Muscle of leg (tissue), 11 donors: ENCODE data around the gene TRAF7. TPM values are rescaled to one million over a fixed set of nuclear protein-coding genes. Genes with fewer than 3 reads are reported as not detected.

Experiments used
- DNase-seq: peaks from one replicate; pipeline ENCODE4 v3.0.0; 2013
- H3K27ac ChIP-seq: one replicate; pipeline ENCODE4 v1.5.1; 2013; ENCODE audit warnings: mild to moderate bottlenecking, low read length, control low read depth
- H3K27me3 ChIP-seq: one replicate; pipeline ENCODE4 v1.6.1; 2013; ENCODE audit warnings: low read length; ENCODE audit not compliant: control insufficient read depth, insufficient read depth
- H3K36me3 ChIP-seq: one replicate; pipeline ENCODE4 v1.6.1; 2013; ENCODE audit warnings: low read length; ENCODE audit not compliant: control insufficient read depth, insufficient read depth
- H3K4me1 ChIP-seq: one replicate; pipeline ENCODE4 v1.6.1; 2013; ENCODE audit warnings: low read length; ENCODE audit not compliant: control insufficient read depth, insufficient read depth
- H3K4me3 ChIP-seq: one replicate; pipeline ENCODE4 v1.5.1; 2013; ENCODE audit warnings: low read length, control low read depth
- H3K9me3 ChIP-seq: replicated peaks from 2 replicates; pipeline ENCODE4 v1.6.1; 2013; ENCODE audit warnings: low read depth, low read length; ENCODE audit not compliant: control insufficient read depth
- WGBS: methylation state at CpG from one replicate; pipeline ENCODE4 v1.1.5; 2013; ENCODE audit warnings: missing lambda C conversion rate; ENCODE audit not compliant: insufficient coverage; 5-methylcytosine and 5-hydroxymethylcytosine counted together
- polyA plus RNA-seq, 8 donors: library from polyadenylated mRNA; unstranded; fragments of 120-200 nt; gene quantifications; one replicate each; pipeline versions ENCODE4 v1.2.1 to v1.2.3, GENCODE V29; 2013; ENCODE audit warnings: inconsistent platforms in 1 of 8, low replicate concordance in 1 of 8; ENCODE audit not compliant: insufficient read length in 8 of 8, insufficient read depth in 1 of 8
- total RNA-seq: library from RNA; stranded (reverse); fragments of 120-200 nt; gene quantifications from one replicate; pipeline ENCODE4 v1.2.4, GENCODE V29; 2013

Gene TRAF7
- total and polyA plus RNA-seq, 9 donors: 29.0 to 52.6 (median 44.5) TPM

DNA sequence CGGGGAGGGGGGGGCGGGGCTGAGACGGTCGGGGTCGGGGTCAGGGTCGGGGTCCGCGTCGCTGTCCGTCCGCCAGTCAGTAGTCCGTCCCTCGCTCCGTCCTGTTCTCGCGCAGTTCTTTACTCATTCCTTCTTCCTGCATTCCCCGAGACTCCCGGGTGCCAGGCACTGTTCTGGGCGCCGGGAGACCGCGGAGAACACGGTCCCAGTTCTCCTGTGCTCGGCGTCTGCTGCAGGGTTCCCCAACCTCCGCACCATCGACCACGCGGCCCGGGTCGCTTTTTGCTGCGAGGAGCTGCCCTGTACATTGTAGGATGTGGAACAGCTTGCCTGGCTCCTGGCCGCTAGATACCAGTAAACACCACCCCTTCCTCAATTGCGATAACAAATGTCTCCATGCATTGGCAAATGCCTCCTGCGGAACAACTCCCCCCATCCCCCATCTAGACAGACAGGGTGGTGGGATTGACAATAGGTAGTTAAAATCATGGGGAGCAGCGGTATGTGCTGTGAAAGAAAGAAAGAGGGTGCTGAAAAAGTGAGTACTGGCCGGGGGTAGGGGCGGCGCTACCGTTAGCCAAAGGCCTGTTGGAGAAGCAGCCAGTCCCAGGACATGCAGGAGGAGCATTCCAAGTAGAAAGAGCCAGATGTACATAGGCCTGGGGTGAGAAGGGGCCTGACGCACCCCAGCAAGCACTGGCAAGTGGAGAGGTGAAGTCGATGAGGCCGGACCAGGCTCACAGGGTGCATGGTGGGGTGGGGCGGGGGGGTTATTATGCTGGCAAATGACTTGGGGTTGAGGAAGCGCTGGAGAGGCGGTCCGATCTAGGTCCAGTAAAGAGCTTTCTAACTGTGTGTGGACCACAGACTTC lies 631 bp downstream of the TRAF7 start:
- whole genome bisulfite sequencing: 4% methylated on average over 34 of the region's 47 CpGs
- peak; percentile 82 for DNase-seq
- Histone ChIP-seq H3K4me3 (peak overlapping the region; percentile 91), H3K9me3 (no peaks in the 10 kb centered on the region), H3K4me1 (peaks cover 86% of the 10 kb centered on the region), H3K36me3 (peaks cover 22% of the 10 kb centered on the region), H3K27ac (peak overlapping the region; percentile 95), H3K27me3 (no peaks in the 10 kb centered on the region)

DNA sequence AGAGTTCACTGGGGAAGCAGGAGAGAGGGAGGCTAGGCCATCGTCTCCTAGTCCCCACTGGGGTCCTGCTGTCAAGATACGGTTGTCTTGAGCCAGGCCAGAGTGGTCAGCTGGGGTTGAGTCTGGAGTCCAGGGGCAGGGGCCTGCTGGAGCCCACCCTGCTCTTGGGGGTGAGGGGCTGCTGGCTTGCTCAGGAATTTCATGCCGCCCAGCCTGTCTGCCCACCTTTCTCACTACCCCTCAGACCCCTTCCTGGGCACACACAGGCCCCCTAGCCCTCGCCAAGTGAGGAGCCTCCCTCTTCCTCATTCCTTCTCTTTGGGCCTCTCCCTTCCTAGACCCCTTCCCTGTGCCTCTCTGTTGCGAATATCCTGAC lies 1.3 kb downstream of the TRAF7 start:
- no peak for DNase-seq
- H3K4me1 ChIP-seq: peaks cover 86% of the 10 kb centered on the region

DNA sequence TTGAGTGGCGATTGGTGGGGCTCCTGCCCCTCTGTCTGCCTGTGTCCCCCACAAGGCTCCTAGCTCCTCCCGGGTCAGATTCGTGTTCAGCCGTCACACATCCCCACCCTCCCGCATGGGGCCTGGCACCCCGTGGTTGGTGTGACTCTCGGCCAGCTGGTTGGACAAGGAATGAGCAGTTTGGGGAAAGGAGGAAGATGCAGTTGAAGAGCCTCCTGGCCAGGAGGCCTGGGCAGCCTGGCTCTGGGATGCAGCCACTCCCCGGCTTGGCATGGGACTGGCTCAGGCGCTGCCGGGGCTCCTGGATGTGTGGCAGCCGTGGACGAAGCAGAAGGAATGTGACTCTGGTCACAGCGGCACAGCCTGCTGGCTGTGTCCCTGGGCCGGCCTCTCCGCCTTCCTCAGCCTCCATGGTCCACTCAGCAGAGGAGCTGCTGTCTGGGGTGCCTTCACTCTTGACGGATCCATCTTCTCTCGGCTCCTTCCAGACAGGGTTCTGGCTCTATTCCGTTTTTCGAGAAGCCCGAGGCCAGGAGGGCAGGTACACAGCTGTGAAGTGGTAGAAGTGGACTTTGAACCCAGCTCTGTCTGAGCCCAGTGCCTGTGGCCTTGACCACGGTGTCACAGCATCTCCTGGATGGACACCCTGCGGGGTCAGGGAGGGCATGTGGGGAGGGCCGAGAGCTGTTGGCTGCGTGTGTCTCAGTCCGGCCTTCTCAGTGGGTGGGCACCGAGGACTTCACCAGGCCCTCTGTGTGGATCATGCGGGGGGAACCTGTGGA lies 2.1 kb downstream of the TRAF7 start:
- peaks cover 12% of the 10 kb centered on the region for H3K36me3 ChIP-seq
- no peak overlapping the region for H3K4me3 ChIP-seq
- peaks cover 84% of the 10 kb centered on the region for H3K4me1 ChIP-seq
- H3K9me3 ChIP-seq: no peaks in the 10 kb centered on the region
- H3K27ac ChIP-seq: peak overlapping the region; percentile 95
- 89% methylated on average over 17 of the region's 27 CpGs for WGBS
- no peak for DNase-seq
- H3K27me3 ChIP-seq: no peaks in the 10 kb centered on the region

More for the DNA sequence above, 1.3 kb downstream of the TRAF7 start:
- H3K27me3 ChIP-seq: no peaks in the 10 kb centered on the region
- 48% methylated on average over 4 of the region's 5 CpGs for WGBS
- H3K9me3 ChIP-seq: no peaks in the 10 kb centered on the region
- H3K36me3 ChIP-seq: peaks cover 15% of the 10 kb centered on the region
- peak overlapping the region; percentile 95 for H3K27ac ChIP-seq
- peak overlapping the region; percentile 91 for H3K4me3 ChIP-seq

DNA sequence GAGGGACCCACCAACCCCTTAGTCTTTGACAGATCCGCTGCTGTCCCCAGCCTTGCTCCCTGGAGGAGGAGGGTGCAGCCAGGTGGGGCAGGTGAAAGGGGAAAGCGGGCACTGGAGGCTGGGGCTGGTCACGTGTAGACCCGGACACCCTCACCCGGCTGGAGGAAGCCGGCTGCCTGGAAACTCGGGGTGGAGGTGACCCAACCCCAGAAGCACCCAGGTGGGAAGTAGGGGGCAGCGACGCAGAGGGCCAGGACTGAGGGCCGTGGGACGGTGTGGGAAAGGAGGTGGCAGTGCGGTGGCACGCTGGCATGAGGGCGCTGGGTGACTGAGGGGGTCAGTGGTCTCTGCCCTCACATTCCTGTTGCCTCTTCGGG lies 2.7 kb downstream of the TRAF7 start:
- Histone ChIP-seq H3K4me3 (no peak overlapping the region), H3K9me3 (no peaks in the 10 kb centered on the region), H3K36me3 (peaks cover 8% of the 10 kb centered on the region), H3K27me3 (no peaks in the 10 kb centered on the region), H3K4me1 (peaks cover 84% of the 10 kb centered on the region), H3K27ac (peak overlapping the region; percentile 84)
- 79% methylated on average over 12 of the region's 15 CpGs for whole genome bisulfite sequencing
- DNase-seq: no peak

DNA sequence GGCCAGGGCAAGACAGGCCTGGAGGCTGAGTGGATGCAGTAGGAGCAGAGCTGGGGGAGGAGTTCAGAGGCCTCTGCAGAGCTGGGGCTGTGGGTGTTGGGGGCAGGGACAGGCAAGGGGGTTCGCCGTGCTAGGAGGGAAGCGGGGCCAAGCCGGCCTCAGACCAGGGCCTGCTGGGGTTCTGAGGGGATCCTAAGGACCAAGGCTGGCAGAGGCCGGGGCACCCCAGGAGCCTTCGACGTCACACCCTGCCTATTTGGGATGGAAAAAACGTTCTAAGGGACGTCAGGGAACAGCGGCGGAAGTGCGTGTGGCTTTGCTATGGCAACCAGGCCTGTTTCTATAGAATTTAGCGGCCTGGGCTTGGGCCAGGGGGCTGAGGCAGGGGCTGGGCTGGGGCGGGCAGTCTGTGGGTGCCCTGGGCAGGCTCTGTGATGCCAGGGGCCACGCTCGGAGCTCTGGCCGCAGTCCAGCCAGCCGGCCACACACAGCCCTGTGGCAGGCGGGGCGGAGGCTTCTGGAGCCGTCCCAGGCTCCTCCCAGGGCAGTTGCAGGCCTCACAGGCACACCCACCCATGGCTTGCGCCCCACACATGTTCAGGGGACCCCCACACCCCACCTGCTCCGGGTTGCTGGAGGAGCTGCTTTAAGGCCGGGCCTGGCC lies 3.7 kb downstream of the TRAF7 start:
- Histone ChIP-seq H3K9me3 (no peaks in the 10 kb centered on the region), H3K36me3 (peaks cover 7% of the 10 kb centered on the region), H3K27me3 (no peaks in the 10 kb centered on the region), H3K4me1 (peaks cover 78% of the 10 kb centered on the region), H3K27ac (peak overlapping the region; percentile 84), H3K4me3 (peak overlapping the region; percentile 19)
- peak; percentile 93 for DNase-seq
- WGBS: 25% methylated on average over 23 of the region's 24 CpGs

DNA sequence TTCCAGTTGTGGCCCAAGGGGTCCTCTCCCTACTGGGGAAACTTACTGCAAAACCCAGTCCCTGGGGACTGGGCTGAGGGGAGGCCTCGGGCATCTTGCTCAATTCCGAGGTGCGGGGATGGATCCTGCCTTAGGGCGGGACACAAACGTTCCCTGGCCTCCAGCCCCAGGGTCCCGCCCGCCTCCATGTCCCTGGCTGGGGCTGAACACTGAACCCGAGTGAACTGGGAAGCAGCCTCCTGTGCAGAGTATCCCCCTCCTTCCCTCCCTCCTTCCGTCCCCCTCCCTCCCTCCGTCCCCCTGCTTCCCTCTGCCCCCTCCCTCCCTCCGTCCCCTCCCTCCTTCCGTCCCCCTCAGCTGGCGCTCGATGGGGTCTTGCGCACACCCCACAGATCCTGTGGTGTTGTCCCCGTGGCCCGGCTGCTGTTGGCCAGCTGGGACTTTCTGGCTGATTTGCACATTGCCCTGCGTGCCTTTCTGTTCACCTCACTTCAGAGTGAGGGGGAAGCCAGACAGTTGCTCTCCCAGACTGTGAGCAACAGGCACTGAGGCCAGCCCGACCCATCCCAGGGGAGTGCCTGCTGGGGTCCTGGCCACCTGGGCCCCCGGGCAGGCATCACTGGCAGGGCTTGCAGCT lies 5.5 kb downstream of the TRAF7 start:
- Histone ChIP-seq H3K9me3 (no peaks in the 10 kb centered on the region), H3K4me3 (peak overlapping the region; percentile 3), H3K27me3 (no peaks in the 10 kb centered on the region), H3K27ac (peak overlapping the region; percentile 85), H3K36me3 (peaks cover 11% of the 10 kb centered on the region), H3K4me1 (peaks cover 72% of the 10 kb centered on the region)
- WGBS: 37% methylated on average over 16 of the region's 20 CpGs
- peak; percentile 76 for DNase-seq

DNA sequence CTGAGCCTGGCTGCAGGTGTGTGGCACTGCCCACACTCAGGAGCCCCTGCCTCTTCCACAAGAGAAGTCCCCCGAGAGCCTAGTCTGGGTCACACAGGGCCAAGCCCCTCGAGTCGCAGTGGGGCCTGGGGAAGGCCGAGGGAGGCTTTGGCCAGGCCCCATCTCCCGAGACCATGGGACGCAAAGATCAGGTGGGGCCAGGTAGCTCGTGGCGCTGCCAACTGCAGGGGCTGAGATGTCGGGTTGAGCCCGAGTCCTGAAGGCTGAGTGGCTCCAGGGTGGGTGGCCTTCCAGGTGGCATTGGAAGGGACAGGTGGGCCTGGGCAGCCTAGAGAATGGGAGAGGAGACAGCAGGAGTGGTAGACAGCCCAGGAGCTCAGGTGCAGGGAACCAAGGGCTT lies 6.3 kb downstream of the TRAF7 start:
- Histone ChIP-seq H3K9me3 (no peaks in the 10 kb centered on the region), H3K27ac (peak overlapping the region; percentile 72), H3K27me3 (no peaks in the 10 kb centered on the region), H3K4me3 (no peak overlapping the region), H3K4me1 (peaks cover 64% of the 10 kb centered on the region), H3K36me3 (peaks cover 20% of the 10 kb centered on the region)
- no peak for DNase-seq
- WGBS: 93% methylated on average over 10 of the region's 10 CpGs

DNA sequence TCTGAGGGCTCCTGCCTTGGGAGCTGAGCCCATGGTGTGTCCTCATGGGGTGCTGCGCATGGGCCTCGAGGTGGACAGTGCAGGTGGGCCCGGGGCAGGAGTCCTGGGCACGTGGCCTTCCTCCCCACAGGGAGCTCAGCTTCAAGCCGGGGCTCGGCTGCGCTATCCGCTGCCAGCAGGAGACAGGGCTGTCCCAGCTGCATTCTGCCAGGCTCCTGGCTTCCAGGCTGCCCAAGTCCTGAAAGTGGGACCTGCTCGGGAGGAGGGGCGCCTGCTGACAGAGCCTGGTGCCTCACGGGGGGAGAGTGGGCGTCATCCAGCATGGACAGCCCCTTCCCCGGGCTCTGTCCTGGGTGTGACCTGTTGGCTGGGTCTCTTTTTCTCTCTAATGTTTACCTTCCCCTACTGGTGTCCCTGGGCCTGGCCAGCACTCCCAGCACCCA lies 7.1 kb downstream of the TRAF7 start:
- Histone ChIP-seq H3K27ac (no peak overlapping the region), H3K4me3 (no peak overlapping the region), H3K9me3 (no peaks in the 10 kb centered on the region), H3K27me3 (no peaks in the 10 kb centered on the region), H3K4me1 (peaks cover 57% of the 10 kb centered on the region), H3K36me3 (peaks cover 27% of the 10 kb centered on the region)
- DNase-seq: no peak
- 78% methylated on average over 10 of the region's 13 CpGs for WGBS

DNA sequence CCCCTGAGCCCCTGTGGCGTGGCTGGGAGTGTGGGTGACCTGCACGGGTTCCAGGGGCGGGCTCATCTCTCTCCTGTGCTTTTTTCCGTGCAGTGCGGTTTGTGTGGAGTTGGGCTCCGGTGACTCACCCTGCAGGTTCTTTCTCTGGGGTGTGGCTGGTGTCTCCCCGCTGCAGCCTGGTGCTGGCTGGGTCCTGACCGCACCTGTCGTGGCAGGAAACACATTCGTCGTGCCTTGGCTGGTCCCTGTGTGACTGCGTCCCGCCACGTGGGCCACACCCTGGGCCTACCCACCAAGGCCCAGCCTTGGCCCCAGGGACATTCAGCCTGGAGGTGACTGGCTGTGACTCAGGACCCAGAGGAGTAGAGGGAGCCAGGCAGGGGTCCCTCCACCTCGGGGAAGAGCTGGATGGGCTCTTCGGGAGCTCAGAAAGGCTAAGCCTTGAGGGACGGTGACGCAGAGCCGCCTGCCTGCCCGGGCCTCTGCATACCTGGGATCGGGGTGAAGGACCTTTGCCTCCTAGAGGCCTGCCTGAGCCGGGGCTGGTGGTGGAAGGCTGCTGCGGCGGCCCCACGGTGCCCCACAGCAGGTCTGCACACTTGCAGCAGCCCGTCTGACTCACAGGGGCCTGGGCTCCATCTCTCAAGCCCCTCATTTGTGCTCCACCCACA lies 7.8 kb downstream of the TRAF7 start:
- no peak for DNase-seq
- H3K9me3 ChIP-seq: no peaks in the 10 kb centered on the region
- H3K4me1 ChIP-seq: peaks cover 50% of the 10 kb centered on the region
- no peaks in the 10 kb centered on the region for H3K27me3 ChIP-seq
- 91% methylated on average over 25 of the region's 26 CpGs for WGBS
- H3K4me3 ChIP-seq: no peak overlapping the region
- H3K27ac ChIP-seq: no peak overlapping the region
- H3K36me3 ChIP-seq: peaks cover 34% of the 10 kb centered on the region
